B cell (primary cell): ENCODE data around the gene HAP1. TPM values are rescaled to one million over a fixed set of nuclear protein-coding genes. Genes with fewer than 3 reads are reported as not detected.

Experiments
- ATAC-seq: fragments of 200-7000 bp; cut with Tn5 transposase; one replicate; pipeline ENCODE4 v1.10.0; 2021; ENCODE audit warnings: low read depth, mild to moderate bottlenecking, moderate number of reproducible peaks, moderate library complexity
- CTCF ChIA-PET: fragments of 350-600 bp; sonication (Branson Sonifier 250); formaldehyde crosslinking; loops from one replicate; lab custom pipeline; 2021; ENCODE audit warnings: antibody characterized with exemption, inconsistent platforms; lab: Charles Lee
- POLR2A ChIA-PET: fragments of 350-600 bp; sonication (Branson Sonifier 250); formaldehyde crosslinking; loops from one replicate; lab custom pipeline; 2021; ENCODE audit warnings: antibody characterized with exemption; lab: Charles Lee
- DNase-seq: peaks from one replicate; pipeline ENCODE4 v3.0.0; 2013
- H2AFZ ChIP-seq: 2 replicates; pipeline ENCODE4 v1.6.1; 2012; ENCODE audit warnings: mild to moderate bottlenecking, low read depth, low read length; ENCODE audit not compliant: insufficient read depth, poor library complexity, severe bottlenecking
- H3K27ac ChIP-seq, 2 donors: 1 replicate in 1 of 2; 2 replicates in 1 of 2; pipeline ENCODE4 v1.5.1; 2012 to 2013; ENCODE audit warnings: low read length in 2 of 2, mild to moderate bottlenecking in 2 of 2, moderate library complexity in 1 of 2
- H3K27me3 ChIP-seq, 4 experiments: fragments of 200-600 bp in 1 of 4; sonication (generic) in 1 of 4; replicated peaks in 1 of 4; 1 replicate in 2 of 4; 2 replicates in 2 of 4; pipeline versions ENCODE4 v1.6.1 to v1.7.0; 2013 to 2016; ENCODE audit warnings: low read length in 3 of 4, mild to moderate bottlenecking in 2 of 4, mixed read lengths in 1 of 4, moderate library complexity in 1 of 4; ENCODE audit not compliant: insufficient read depth in 4 of 4, control insufficient read depth in 3 of 4; ENCODE audit errors: control extremely low read depth in 1 of 4
- H3K36me3 ChIP-seq, 2 experiments: replicated peaks in 1 of 2; 1 replicate in 1 of 2; 2 replicates in 1 of 2; pipeline versions ENCODE4 v1.6.1 to v1.7.1; 2013; ENCODE audit warnings: low read length in 1 of 2; ENCODE audit not compliant: insufficient read depth in 2 of 2, control insufficient read depth in 1 of 2; ENCODE audit errors: control extremely low read depth in 1 of 2, extremely low read depth in 1 of 2
- H3K4me1 ChIP-seq, 2 donors: fragments of 200-600 bp in 1 of 2; sonication (generic) in 1 of 2; 1 replicate in 1 of 2; 2 replicates in 1 of 2; pipeline versions ENCODE4 v1.5.1 to v1.6.1; 2013 to 2017; ENCODE audit warnings: low read length in 2 of 2; ENCODE audit not compliant: control insufficient read depth in 2 of 2, insufficient read depth in 2 of 2
- H3K4me2 ChIP-seq: replicated peaks from 2 replicates; pipeline ENCODE3; 2012; ENCODE audit warnings: mild to moderate bottlenecking, low read depth, low read length; ENCODE audit not compliant: poor library complexity, severe bottlenecking
- H3K4me3 ChIP-seq, 5 experiments: fragments of 200-600 bp in 1 of 5; sonication (generic) in 1 of 5; 1 replicate in 3 of 5; 2 replicates in 2 of 5; pipeline versions ENCODE4 v1.5.1 to v1.7.0; 2011 to 2016; ENCODE audit warnings: low read length in 4 of 5, mild to moderate bottlenecking in 4 of 5, low read depth in 2 of 5, control low read depth in 1 of 5, moderate library complexity in 1 of 5; ENCODE audit not compliant: insufficient read depth in 1 of 5; ENCODE audit errors: control extremely low read depth in 1 of 5, extremely low read depth in 1 of 5
- H3K79me2 ChIP-seq: fragments of 200-600 bp; sonication (generic); one replicate; pipeline ENCODE4 v1.6.0; 2016; ENCODE audit warnings: low read length; ENCODE audit not compliant: control insufficient read depth, insufficient read depth
- H3K9ac ChIP-seq: fragments of 200-600 bp; sonication (generic); 2 replicates; pipeline ENCODE4 v1.6.1; 2017; ENCODE audit warnings: mild to moderate bottlenecking, low read length, moderate library complexity
- H3K9me3 ChIP-seq, 3 donors: one replicate each; pipeline versions ENCODE4 v1.6.1 to v1.7.1; 2013; ENCODE audit warnings: low read length in 2 of 3; ENCODE audit not compliant: control insufficient read depth in 2 of 3, insufficient read depth in 1 of 3; ENCODE audit errors: control extremely low read depth in 1 of 3
- H4K20me1 ChIP-seq: 2 replicates; pipeline ENCODE4 v1.6.0; 2012; ENCODE audit warnings: mild to moderate bottlenecking, low read length; ENCODE audit not compliant: insufficient read depth, control insufficient read depth, poor library complexity, severe bottlenecking
- H3K27ac Mint-ChIP-seq: one replicate; pipeline ENCODE4 v1.8.0; 2021; ENCODE audit warnings: mixed read lengths
- H3K27me3 Mint-ChIP-seq: one replicate; pipeline ENCODE4 v1.8.0; 2021; ENCODE audit warnings: mixed read lengths
- H3K4me1 Mint-ChIP-seq: one replicate; pipeline ENCODE4 v1.8.0; 2021; ENCODE audit warnings: mixed read lengths
- H3K4me3 Mint-ChIP-seq: one replicate; pipeline ENCODE4 v1.8.0; 2021; ENCODE audit warnings: mixed read lengths
- H3K9me3 Mint-ChIP-seq: one replicate; pipeline ENCODE4 v1.8.0; 2022; ENCODE audit warnings: mixed read lengths; ENCODE audit not compliant: insufficient read depth
- EZH2 ChIP-seq: IDR thresholded peaks from 2 replicates; pipeline ENCODE4 v1.6.1; 2012; ENCODE audit warnings: borderline replicate concordance, low read depth, mild to moderate bottlenecking, moderate library complexity, low read length; ENCODE audit not compliant: insufficient read depth, poor library complexity, severe bottlenecking
- WGBS: methylation state at CpG from one replicate; pipeline ENCODE4 v1.1.5; 2013; ENCODE audit warnings: missing lambda C conversion rate; ENCODE audit not compliant: insufficient coverage; 5-methylcytosine and 5-hydroxymethylcytosine counted together
- intact Hi-C: fragments of 100-400 bp; cut with micrococcal nuclease; formaldehyde crosslinking; loops from one replicate; pipeline ENCODE4 v1.10.0; 2022
- polyA plus RNA-seq: library from polyadenylated mRNA; depleted of rRNA; stranded (reverse); fragments of >200 nt; gene quantifications from 2 replicates; pipeline ENCODE4 v1.2.3, GENCODE V29; 2012
- total RNA-seq, 2 donors: library from RNA; stranded (reverse); fragments of 120-200 nt in 1 of 2; gene quantifications; 1 replicate in 1 of 2; 2 replicates in 1 of 2; pipeline versions ENCODE4 v1.2.3 to v1.2.4, GENCODE V29; 2013 to 2022
- TF ChIP-seq, protein P1 (sequence below): fragments of 200-600 bp; IDR thresholded peaks from one replicate; pipeline ENCODE4 v1.8.0; 2022; ENCODE audit warnings: antibody characterized with exemption, mild to moderate bottlenecking

Gene HAP1
- total and polyA plus RNA-seq, 2 donors (not counting 1 experiment from before 2014, with no cell fraction given): 0.03 to 0.37 TPM

DNA sequence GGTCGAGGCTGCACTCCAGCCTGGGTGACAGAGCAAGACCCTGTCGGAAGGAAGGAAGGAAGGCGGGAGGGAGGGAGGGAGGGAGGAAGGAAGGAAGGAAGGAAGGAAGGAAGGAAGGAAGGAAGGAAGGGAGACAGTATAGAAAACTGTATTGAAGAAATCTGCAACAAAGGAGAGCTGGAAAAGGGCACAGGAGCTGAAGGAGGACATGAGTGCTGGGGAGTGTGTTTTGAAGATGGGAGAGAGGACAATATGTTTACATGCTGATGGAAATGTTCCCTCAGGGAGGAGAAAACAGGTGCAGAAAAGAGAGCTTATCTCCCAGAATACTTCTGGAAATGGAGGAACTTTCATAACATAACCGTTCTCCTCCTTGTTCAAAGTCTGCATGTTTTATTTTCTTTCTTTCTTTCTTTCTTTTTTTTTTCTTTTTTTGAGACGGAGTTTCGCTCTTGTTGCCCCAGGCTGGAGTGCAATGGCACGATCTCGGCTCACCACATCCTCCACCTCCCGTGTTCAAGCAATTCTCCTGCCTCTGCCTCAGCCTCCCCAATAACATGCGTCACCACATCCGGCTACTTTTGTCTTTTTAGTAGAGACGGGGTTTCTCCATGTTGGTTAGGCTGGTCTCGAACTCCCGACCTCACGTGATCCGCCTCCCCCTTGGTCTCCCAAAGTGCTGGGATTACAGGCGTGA, 2.7 kb upstream of the HAP1 start:
- Histone ChIP-seq H3K9me3 (peaks cover 0 to 3% (median 0%) of the 10 kb centered on the region in 3 donors), H3K79me2 (no peaks in the 10 kb centered on the region), H4K20me1 (no peaks in the 10 kb centered on the region), H3K4me1 (peaks cover 23 to 25% of the 10 kb centered on the region in 2 donors), H3K27me3 (peaks cover 0 to 48% (median 28%) of the 10 kb centered on the region in 4 experiments), H3K4me2 (no peak overlapping the region), H3K27ac (no peak overlapping the region), H3K36me3 (no peaks in the 10 kb centered on the region), H3K4me3 (no peak overlapping the region), H2AFZ (no peak overlapping the region), H3K9ac (no peak overlapping the region)
- Mint-ChIP-seq H3K4me3 (no peak overlapping the region), H3K4me1 (peaks cover 11% of the 10 kb centered on the region), H3K27me3 (peaks cover 35% of the 10 kb centered on the region), H3K27ac (no peak overlapping the region), H3K9me3 (no peaks in the 10 kb centered on the region)
- DNase-seq (no peak), ATAC-seq (no peak)
- 77% methylated on average over 14 of the region's 17 CpGs for WGBS
- intact Hi-C loops: loop anchor here (5.0 to 10.0 kb wide), 2 partner anchors 50 to 228 kb away; partner anchors contain the start of genes CNP and JUP
- TF ChIP-seq EZH2: no peak
- TF ChIP-seq, protein P1, sequence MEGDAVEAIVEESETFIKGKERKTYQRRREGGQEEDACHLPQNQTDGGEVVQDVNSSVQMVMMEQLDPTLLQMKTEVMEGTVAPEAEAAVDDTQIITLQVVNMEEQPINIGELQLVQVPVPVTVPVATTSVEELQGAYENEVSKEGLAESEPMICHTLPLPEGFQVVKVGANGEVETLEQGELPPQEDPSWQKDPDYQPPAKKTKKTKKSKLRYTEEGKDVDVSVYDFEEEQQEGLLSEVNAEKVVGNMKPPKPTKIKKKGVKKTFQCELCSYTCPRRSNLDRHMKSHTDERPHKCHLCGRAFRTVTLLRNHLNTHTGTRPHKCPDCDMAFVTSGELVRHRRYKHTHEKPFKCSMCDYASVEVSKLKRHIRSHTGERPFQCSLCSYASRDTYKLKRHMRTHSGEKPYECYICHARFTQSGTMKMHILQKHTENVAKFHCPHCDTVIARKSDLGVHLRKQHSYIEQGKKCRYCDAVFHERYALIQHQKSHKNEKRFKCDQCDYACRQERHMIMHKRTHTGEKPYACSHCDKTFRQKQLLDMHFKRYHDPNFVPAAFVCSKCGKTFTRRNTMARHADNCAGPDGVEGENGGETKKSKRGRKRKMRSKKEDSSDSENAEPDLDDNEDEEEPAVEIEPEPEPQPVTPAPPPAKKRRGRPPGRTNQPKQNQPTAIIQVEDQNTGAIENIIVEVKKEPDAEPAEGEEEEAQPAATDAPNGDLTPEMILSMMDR: no peak
- CTCF ChIA-PET: interaction anchor here (0.6 to 4.7 kb wide), 20 partner anchors 11 to 367 kb away, joined by 3 to 100 read pairs (median 3); partner anchors contain the start of genes ACLY, JUP and P3H4
- POLR2A ChIA-PET: interaction anchor here (0.6 to 0.7 kb wide), 2 partner anchors 14 to 171 kb away, joined by 3 to 4 read pairs; no protein-coding TSS in a partner anchor

DNA sequence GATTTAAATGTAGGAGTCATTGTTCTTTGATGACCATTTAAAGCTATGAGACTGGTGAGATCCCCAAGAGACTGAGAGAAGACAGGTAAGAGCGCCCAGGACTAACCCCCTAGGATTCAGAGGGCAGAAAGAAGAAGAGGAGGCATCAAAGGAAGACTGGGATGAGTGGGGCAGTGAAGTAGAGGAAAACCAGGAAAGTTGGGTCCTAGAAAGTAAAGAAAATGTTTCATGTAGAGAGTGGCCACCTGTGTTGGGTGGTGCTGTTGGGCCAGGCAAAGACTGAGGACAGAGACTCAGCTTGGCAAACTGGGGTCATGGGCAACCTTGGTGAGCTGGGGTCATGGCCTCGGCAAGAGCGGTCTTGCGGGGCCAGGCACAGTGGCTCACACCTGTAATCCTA, 1.3 kb upstream of the HAP1 start:
- H3K4me3 ChIP-seq: no peak overlapping the region
- DNase-seq (no peak), ATAC-seq (no peak)
- no peaks in the 10 kb centered on the region for H3K9me3 Mint-ChIP-seq
- TF ChIP-seq EZH2: no peak
- TF ChIP-seq, protein P1: no peak
- intact Hi-C loops: loop anchor here (5.0 to 10.0 kb wide), 2 partner anchors 52 to 229 kb away; partner anchors contain the start of genes CNP and JUP
- no peaks in the 10 kb centered on the region for H3K36me3 ChIP-seq
- no peaks in the 10 kb centered on the region for H3K79me2 ChIP-seq
- H4K20me1 ChIP-seq: no peaks in the 10 kb centered on the region
- peaks cover 0 to 3% (median 0%) of the 10 kb centered on the region in 3 donors for H3K9me3 ChIP-seq
- no peak overlapping the region for H3K27ac Mint-ChIP-seq
- POLR2A ChIA-PET: interaction anchor here (0.7 kb wide), 1 partner anchor 198 kb away, joined by 10 read pairs; no protein-coding TSS in a partner anchor
- no peak overlapping the region for H3K27ac ChIP-seq
- H3K27me3 Mint-ChIP-seq: peaks cover 47% of the 10 kb centered on the region
- peaks cover 11% of the 10 kb centered on the region for H3K4me1 Mint-ChIP-seq
- H3K4me2 ChIP-seq: no peak overlapping the region
- no peak overlapping the region for H3K9ac ChIP-seq
- CTCF ChIA-PET: interaction anchor here (1.0 to 4.7 kb wide), 2 partner anchors 66 to 76 kb away, joined by 3 to 100 read pairs; partner anchors contain the start of gene P3H4
- H2AFZ ChIP-seq: no peak overlapping the region
- H3K27me3 ChIP-seq: peaks cover 0 to 52% (median 28%) of the 10 kb centered on the region in 4 experiments
- 95% methylated on average over 4 of the region's 4 CpGs for WGBS
- H3K4me1 ChIP-seq: peaks cover 23 to 25% of the 10 kb centered on the region in 2 donors
- no peak overlapping the region for H3K4me3 Mint-ChIP-seq
